Body of pancreas (tissue), 4 donors: ENCODE results near the gene WNT9B.

ENCODE experiments used
- POLR2A ChIP-seq, 3 donors: fragments of 450-650 bp; IDR thresholded peaks; one replicate each; pipeline ENCODE4 v1.6.1; 2016; ENCODE audit warnings: antibody characterized with exemption in 3 of 3, mild to moderate bottlenecking in 2 of 3
- TF ChIP-seq, protein P1 (sequence below), 7 experiments: fragments of 450-650 bp in 4 of 7; fragments of 200-600 bp in 3 of 7; sonication (generic) in 3 of 7; IDR thresholded peaks; one replicate each; pipeline ENCODE4 v1.5.1; 2016 to 2019; ENCODE audit warnings: antibody characterized with exemption in 7 of 7

DNA sequence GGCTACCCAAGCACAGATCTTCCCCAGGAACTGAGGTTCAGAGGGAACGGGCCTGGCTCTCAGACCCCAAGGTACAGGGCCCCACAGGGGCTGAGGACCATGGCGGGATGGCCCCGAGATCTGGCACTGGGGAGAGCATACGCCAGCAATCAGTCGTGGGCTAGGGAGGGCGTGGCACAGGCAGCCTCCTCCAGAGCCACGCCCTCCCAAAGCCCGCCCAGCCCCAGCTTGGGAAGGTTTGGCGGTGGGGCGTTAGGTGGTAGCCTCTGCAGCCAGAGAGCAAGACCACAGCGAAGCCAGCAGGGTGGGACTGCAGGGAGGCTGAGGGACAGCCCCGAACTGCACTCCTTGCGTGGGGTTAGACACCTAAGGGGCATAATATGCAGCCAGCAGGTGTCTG, 11.6 kb downstream of the WNT9B start:
- TF ChIP-seq, protein P1, sequence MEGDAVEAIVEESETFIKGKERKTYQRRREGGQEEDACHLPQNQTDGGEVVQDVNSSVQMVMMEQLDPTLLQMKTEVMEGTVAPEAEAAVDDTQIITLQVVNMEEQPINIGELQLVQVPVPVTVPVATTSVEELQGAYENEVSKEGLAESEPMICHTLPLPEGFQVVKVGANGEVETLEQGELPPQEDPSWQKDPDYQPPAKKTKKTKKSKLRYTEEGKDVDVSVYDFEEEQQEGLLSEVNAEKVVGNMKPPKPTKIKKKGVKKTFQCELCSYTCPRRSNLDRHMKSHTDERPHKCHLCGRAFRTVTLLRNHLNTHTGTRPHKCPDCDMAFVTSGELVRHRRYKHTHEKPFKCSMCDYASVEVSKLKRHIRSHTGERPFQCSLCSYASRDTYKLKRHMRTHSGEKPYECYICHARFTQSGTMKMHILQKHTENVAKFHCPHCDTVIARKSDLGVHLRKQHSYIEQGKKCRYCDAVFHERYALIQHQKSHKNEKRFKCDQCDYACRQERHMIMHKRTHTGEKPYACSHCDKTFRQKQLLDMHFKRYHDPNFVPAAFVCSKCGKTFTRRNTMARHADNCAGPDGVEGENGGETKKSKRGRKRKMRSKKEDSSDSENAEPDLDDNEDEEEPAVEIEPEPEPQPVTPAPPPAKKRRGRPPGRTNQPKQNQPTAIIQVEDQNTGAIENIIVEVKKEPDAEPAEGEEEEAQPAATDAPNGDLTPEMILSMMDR (IDR thresholded peaks at IDR 0.05): no peak
- no peak for TF ChIP-seq POLR2A (IDR thresholded peaks at IDR 0.05)
